ENCODE data around the gene CREB5.

Gene CREB5

DNA sequence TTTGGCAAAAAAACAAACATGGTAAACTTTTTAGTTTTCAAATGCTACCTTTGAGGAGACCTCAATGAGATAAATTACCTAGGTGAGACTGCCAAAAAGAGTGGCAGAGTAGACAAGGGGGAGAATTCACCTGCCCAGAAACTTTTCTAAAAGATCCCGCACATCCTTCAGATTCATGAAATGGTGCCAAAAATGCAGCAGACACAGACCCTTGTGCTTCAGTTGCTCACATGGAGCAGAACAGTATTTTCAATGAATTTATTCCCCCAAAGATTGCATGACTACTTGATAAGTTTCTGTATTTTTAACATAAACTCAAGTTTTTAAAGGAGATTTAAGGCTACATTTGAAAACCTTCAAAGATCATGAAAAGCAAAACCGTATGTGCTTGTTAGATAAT is 275.9 kb downstream of the CREB5 start:
- DNase-seq (ENCODE audit: insufficient read length, low spot score), result no peak
- TF ChIP-seq, protein P1, sequence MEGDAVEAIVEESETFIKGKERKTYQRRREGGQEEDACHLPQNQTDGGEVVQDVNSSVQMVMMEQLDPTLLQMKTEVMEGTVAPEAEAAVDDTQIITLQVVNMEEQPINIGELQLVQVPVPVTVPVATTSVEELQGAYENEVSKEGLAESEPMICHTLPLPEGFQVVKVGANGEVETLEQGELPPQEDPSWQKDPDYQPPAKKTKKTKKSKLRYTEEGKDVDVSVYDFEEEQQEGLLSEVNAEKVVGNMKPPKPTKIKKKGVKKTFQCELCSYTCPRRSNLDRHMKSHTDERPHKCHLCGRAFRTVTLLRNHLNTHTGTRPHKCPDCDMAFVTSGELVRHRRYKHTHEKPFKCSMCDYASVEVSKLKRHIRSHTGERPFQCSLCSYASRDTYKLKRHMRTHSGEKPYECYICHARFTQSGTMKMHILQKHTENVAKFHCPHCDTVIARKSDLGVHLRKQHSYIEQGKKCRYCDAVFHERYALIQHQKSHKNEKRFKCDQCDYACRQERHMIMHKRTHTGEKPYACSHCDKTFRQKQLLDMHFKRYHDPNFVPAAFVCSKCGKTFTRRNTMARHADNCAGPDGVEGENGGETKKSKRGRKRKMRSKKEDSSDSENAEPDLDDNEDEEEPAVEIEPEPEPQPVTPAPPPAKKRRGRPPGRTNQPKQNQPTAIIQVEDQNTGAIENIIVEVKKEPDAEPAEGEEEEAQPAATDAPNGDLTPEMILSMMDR (IDR thresholded peaks at IDR 0.05; ENCODE audit: insufficient read depth, missing control alignments), result no peak
- no peak for FAIRE-seq

DNA sequence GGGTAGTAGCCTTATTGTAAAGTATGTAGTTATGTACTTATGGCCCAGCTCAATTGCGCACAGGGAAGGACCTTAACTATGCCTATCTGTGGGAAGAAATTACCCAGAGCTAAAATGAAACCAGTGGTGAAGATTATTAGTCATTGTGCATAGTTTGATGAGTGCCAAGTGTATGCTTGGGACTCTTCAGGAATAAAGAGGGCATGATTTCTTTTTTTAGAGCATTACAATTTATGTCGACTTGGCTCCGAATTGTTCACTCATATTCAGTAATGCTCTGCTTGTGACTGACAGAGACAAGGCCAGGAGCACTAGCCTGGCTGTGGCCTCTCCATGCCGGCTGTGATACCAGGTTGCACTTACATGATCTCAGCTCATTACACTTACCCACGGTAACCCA is 276.3 kb downstream of the CREB5 start:
- TF ChIP-seq, protein P1 (IDR thresholded peaks at IDR 0.05; ENCODE audit: insufficient read depth, missing control alignments), result no peak
- DNase-seq (ENCODE audit: insufficient read length, low spot score), result no peak
- FAIRE-seq, result no peak

DNA sequence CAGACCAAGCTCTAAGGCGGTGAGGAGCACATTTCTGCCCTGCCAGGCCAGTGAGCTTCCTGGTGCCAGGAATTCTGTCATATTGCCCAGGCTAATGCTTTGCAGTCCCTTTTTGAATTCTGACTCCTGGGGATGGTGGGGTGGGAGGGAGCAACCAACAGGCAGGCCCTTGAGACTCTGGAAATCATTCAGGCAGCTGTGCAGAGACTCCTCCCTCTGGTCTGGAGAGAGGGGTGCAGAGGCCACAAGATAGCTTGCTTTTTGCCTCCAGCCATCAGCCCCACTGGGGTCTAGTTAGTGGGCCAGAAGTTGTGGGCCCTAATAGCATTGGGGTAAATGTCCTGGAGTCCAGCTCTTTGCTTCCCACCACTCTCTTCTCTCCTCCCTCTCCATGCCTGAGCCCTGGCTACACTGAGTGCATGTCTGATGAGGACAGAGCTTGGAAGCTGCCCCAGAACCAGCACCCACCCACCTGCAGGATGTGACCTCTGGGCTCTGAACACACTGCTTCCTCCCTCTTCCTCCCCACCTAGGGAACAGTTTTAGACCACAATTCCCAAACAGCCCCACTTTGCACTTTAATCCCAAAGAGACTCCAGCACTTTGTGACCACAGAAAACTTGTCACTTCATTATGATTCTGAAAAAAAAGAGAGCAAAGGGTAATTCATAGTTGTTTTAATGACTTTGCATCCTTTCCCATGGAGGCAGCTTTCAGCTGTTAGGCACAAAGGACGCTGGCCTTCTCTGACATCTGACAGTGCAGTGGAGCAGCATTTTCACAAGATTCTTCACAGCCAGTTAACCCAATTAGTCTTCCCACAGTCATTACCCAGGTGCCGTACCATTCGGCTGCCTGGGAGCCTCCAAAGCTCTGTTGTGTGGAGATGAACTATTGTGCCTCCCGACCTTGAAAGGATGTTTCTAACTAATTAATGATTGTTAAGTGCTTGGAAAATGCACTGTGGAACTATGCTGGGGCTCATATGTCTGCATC is 283.3 kb downstream of the CREB5 start:
- TF ChIP-seq, protein P1 (IDR thresholded peaks at IDR 0.05; ENCODE audit: insufficient read depth, missing control alignments), result no peak
- no peak for FAIRE-seq
- no peak for DNase-seq (ENCODE audit: insufficient read length, low spot score)

DNA sequence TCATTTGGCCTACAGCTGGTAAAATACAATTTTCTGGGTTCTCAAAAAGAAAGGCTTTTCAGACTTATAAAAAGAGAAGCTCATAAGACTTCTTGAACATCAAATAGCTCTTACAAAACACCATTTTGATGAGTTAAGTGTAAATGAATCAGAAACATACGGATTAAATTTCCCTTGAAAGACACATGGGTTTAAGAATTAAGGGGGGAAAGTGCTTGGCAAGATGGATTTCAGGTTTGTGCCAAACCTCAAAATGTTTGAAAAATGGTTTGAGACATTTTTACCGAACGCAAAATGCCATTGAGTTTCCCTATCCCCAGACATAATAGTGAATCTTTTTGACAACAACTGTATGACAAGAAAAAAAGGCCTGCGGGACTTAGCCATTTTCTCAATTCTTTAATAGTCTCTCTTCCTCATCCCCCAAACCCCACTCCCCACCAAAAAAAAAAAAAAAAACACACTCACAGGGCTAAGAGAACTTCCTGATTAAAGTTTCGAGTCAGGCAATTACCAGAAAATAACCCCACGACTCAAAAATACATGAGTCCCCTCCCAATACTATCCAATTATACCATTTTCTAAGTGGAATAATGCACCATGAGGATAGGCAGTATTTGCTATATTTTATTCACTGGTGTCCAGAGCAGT is 285.7 kb downstream of the CREB5 start:
- TF ChIP-seq, protein P1 (IDR thresholded peaks at IDR 0.05; ENCODE audit: insufficient read depth, missing control alignments), result no peak
- no peak for FAIRE-seq
- no peak for DNase-seq (ENCODE audit: insufficient read length, low spot score)

DNA sequence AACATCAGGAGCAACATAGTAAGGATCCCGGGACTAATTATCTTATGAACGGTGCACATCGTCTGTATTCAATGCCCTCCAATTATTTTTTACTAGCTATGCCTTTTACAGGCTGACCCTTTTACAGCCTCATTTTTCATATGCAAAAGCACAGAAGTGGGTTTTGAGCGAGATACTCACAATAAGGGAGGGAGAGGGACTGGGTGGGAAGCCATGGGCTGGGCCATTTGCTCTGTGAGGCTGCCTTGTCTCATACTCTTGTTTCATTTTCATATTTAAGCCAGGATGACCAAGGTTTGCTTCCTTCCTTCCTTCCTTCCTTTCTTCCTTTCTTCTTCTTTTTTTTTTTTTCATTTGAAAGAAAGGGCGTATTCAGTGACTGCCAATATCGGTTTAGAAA is 286.5 kb downstream of the CREB5 start:
- TF ChIP-seq, protein P1 (IDR thresholded peaks at IDR 0.05; ENCODE audit: insufficient read depth, missing control alignments), result no peak
- no peak for DNase-seq (ENCODE audit: insufficient read length, low spot score)
- no peak for FAIRE-seq

DNA sequence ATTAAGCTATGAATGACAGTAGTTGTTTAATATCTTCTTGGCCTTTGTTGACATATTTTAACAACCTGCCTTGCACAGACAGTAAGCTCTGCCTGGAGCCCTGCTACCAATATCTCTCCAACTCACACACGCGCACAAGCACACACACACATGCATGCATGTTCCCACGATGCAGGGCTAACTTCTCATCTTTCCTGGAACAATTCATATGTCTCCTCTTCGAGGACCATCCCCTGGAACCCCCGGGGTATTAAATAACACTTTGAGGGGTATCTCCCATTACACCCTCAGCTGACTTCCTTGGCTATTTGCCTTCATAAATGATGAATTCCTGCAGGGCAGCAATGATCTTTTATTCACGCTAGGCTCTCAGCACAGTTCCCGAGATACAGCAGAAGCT is 287.8 kb downstream of the CREB5 start:
- DNase-seq (ENCODE audit: insufficient read length, low spot score) (no peak), FAIRE-seq (no peak)
- TF ChIP-seq, protein P1 (IDR thresholded peaks at IDR 0.05; ENCODE audit: insufficient read depth, missing control alignments), result no peak

All from D721Med (cell line).